ENCODE results near the gene POU2AF2.

The POU2AF2 gene

GRCh38 chr11:111325259-111325658 lies 79.7 kb downstream of the POU2AF2 start:
- H3K27me3 ChIP-seq (ENCODE audit: control insufficient read depth, low read length), result peaks cover 13% of the 10 kb centered on the region

GRCh38 chr11:111326824-111327223 lies 81.3 kb downstream of the POU2AF2 start:
- no peaks in the 10 kb centered on the region for H3K79me2 ChIP-seq (ENCODE audit: control insufficient read depth, low read length)
- no peaks in the 10 kb centered on the region for H3K36me3 ChIP-seq (ENCODE audit: control insufficient read depth, low read length)
- H3K27me3 ChIP-seq (ENCODE audit: control insufficient read depth, low read length), result peaks cover 8% of the 10 kb centered on the region
- H3F3A ChIP-seq (ENCODE audit: control insufficient read depth, insufficient read depth), result no peaks in the 10 kb centered on the region
- H3K4me3 ChIP-seq (ENCODE audit: low read length), result no peak overlapping the region
- H3K9me3 ChIP-seq (ENCODE audit: control insufficient read depth, insufficient read depth, low read length), result no peaks in the 10 kb centered on the region
- H3K9me2 ChIP-seq (replicated peaks; ENCODE audit: control insufficient read depth, low read length), result no peaks in the 10 kb centered on the region
- 0 out of 2 replicates have a peak, but pooled peaks cover 5% of the 10 kb centered on the region for H3K4me1 ChIP-seq (ENCODE audit: control insufficient read depth, low read length)
- H4K20me1 ChIP-seq (ENCODE audit: control insufficient read depth, insufficient read depth, low read depth, low read length), result no peaks in the 10 kb centered on the region
- H3K27ac ChIP-seq (ENCODE audit: low read depth, low read length), result no peak overlapping the region
- TF ChIP-seq EZH2phosphoT487 (IDR thresholded peaks at IDR 0.05; ENCODE audit: borderline replicate concordance, low read length) (no peak), CTCF (IDR thresholded peaks at IDR 0.05; ENCODE audit: low read depth, low read length, poor library complexity, severe bottlenecking) (no peak)
- H3K4me2 ChIP-seq (ENCODE audit: low read length), result no peak overlapping the region

More at GRCh38 chr11:111325259-111325658, 79.7 kb downstream of the POU2AF2 start:
- Histone ChIP-seq H3K9me3 (ENCODE audit: control insufficient read depth, insufficient read depth, low read length) (no peaks in the 10 kb centered on the region), H4K20me1 (ENCODE audit: control insufficient read depth, insufficient read depth, low read depth, low read length) (no peaks in the 10 kb centered on the region), H3K27ac (ENCODE audit: low read depth, low read length) (no peak overlapping the region), H3K4me3 (ENCODE audit: low read length) (no peak overlapping the region), H3K79me2 (ENCODE audit: control insufficient read depth, low read length) (no peaks in the 10 kb centered on the region), H3K4me1 (ENCODE audit: control insufficient read depth, low read length) (0 out of 2 replicates have a peak, but pooled peaks cover 5% of the 10 kb centered on the region), H3K4me2 (ENCODE audit: low read length) (no peak overlapping the region), H3K9me2 (replicated peaks; ENCODE audit: control insufficient read depth, low read length) (no peaks in the 10 kb centered on the region), H3F3A (ENCODE audit: control insufficient read depth, insufficient read depth) (no peaks in the 10 kb centered on the region), H3K36me3 (ENCODE audit: control insufficient read depth, low read length) (no peaks in the 10 kb centered on the region)
- TF ChIP-seq CTCF (IDR thresholded peaks at IDR 0.05; ENCODE audit: low read depth, low read length, poor library complexity, severe bottlenecking), result no peak
- no peak for TF ChIP-seq EZH2phosphoT487 (IDR thresholded peaks at IDR 0.05; ENCODE audit: borderline replicate concordance, low read length)

GRCh38 chr11:111327908-111328624 lies 82.5 kb downstream of the POU2AF2 start:
- Histone ChIP-seq H3K4me1 (ENCODE audit: control insufficient read depth, low read length) (0 out of 2 replicates have a peak, but pooled peaks cover 5% of the 10 kb centered on the region), H3K9me3 (ENCODE audit: control insufficient read depth, insufficient read depth, low read length) (no peaks in the 10 kb centered on the region), H3K27ac (ENCODE audit: low read depth, low read length) (no peak overlapping the region), H3K79me2 (ENCODE audit: control insufficient read depth, low read length) (no peaks in the 10 kb centered on the region), H4K20me1 (ENCODE audit: control insufficient read depth, insufficient read depth, low read depth, low read length) (no peaks in the 10 kb centered on the region), H3K36me3 (ENCODE audit: control insufficient read depth, low read length) (no peaks in the 10 kb centered on the region), H3K27me3 (ENCODE audit: control insufficient read depth, low read length) (peaks cover 5% of the 10 kb centered on the region; the same call in 1 of the 2 replicates), H3K4me3 (ENCODE audit: low read length) (no peak overlapping the region), H3K9me2 (replicated peaks; ENCODE audit: control insufficient read depth, low read length) (no peaks in the 10 kb centered on the region), H3K4me2 (ENCODE audit: low read length) (no peak overlapping the region), H3F3A (ENCODE audit: control insufficient read depth, insufficient read depth) (no peaks in the 10 kb centered on the region)
- TF ChIP-seq CTCF (IDR thresholded peaks at IDR 0.05; ENCODE audit: low read depth, low read length, poor library complexity, severe bottlenecking) (no peak), EZH2phosphoT487 (IDR thresholded peaks at IDR 0.05; ENCODE audit: borderline replicate concordance, low read length) (no peak)
